Duodenal mucosa (tissue), 2 donors: ENCODE results near the gene IFT27.

Experiments
- H3K27ac ChIP-seq: one replicate; pipeline ENCODE4 v1.7.0; 2013; ENCODE audit warnings: low read depth, low read length
- H3K27me3 ChIP-seq, 2 donors: one replicate each; pipeline ENCODE4 v1.7.0; 2013; ENCODE audit warnings: low read length in 2 of 2, control low read depth in 1 of 2; ENCODE audit not compliant: insufficient read depth in 2 of 2, control insufficient read depth in 1 of 2
- H3K36me3 ChIP-seq, 2 donors: one replicate each; pipeline ENCODE4 v1.7.0; 2013; ENCODE audit warnings: low read length in 2 of 2, control low read depth in 1 of 2; ENCODE audit not compliant: insufficient read depth in 2 of 2, control insufficient read depth in 1 of 2
- H3K4me1 ChIP-seq, 2 donors: one replicate each; pipeline ENCODE4 v1.7.0; 2013; ENCODE audit warnings: low read length in 2 of 2, control low read depth in 1 of 2; ENCODE audit not compliant: insufficient read depth in 2 of 2, control insufficient read depth in 1 of 2
- H3K4me3 ChIP-seq, 2 donors: one replicate each; pipeline ENCODE4 v1.7.0; 2013; ENCODE audit warnings: low read length in 2 of 2, low read depth in 1 of 2
- H3K9ac ChIP-seq, 2 donors: one replicate each; pipeline ENCODE4 v1.7.0; 2013; ENCODE audit warnings: low read length in 2 of 2, low read depth in 1 of 2
- H3K9me3 ChIP-seq, 2 donors: one replicate each; pipeline ENCODE4 v1.7.0; 2013; ENCODE audit warnings: low read length in 2 of 2, control low read depth in 1 of 2; ENCODE audit not compliant: control insufficient read depth in 1 of 2

The IFT27 gene

GRCh38 chr22:36746375-36746970 is 29.4 kb downstream of the IFT27 start:
- H3K4me3 ChIP-seq: no peak overlapping the region
- peaks cover 0 to 6% of the 10 kb centered on the region in 2 donors for H3K27me3 ChIP-seq
- no peaks in the 10 kb centered on the region for H3K36me3 ChIP-seq
- no peak overlapping the region for H3K9ac ChIP-seq
- no peaks in the 10 kb centered on the region for H3K9me3 ChIP-seq
- no peak overlapping the region for H3K27ac ChIP-seq
- no peaks in the 10 kb centered on the region for H3K4me1 ChIP-seq

GRCh38 chr22:36745301-36745995 is 30.5 kb downstream of the IFT27 start:
- no peak overlapping the region for H3K4me3 ChIP-seq
- H3K4me1 ChIP-seq: no peaks in the 10 kb centered on the region

GRCh38 chr22:36744791-36745190 is 31.1 kb downstream of the IFT27 start:
- H3K4me3 ChIP-seq: no peak overlapping the region
- no peaks in the 10 kb centered on the region for H3K9me3 ChIP-seq
- no peaks in the 10 kb centered on the region for H3K36me3 ChIP-seq
- H3K27ac ChIP-seq: no peak overlapping the region
- H3K27me3 ChIP-seq: peaks cover 0 to 6% of the 10 kb centered on the region in 2 donors
- H3K9ac ChIP-seq: no peak overlapping the region
- no peaks in the 10 kb centered on the region for H3K4me1 ChIP-seq

More at GRCh38 chr22:36745301-36745995, 30.5 kb downstream of the IFT27 start:
- Histone ChIP-seq H3K36me3 (no peaks in the 10 kb centered on the region), H3K9me3 (no peaks in the 10 kb centered on the region), H3K27me3 (peaks cover 0 to 6% of the 10 kb centered on the region in 2 donors), H3K27ac (no peak overlapping the region), H3K9ac (no peak overlapping the region)

GRCh38 chr22:36744413-36744765 is 31.5 kb downstream of the IFT27 start:
- no peaks in the 10 kb centered on the region for H3K9me3 ChIP-seq
- no peaks in the 10 kb centered on the region for H3K36me3 ChIP-seq
- no peaks in the 10 kb centered on the region for H3K4me1 ChIP-seq
- H3K9ac ChIP-seq: no peak overlapping the region
- peaks cover 0 to 6% of the 10 kb centered on the region in 2 donors for H3K27me3 ChIP-seq
- H3K4me3 ChIP-seq: no peak overlapping the region
- no peak overlapping the region for H3K27ac ChIP-seq

GRCh38 chr22:36743591-36744412 is 32.1 kb downstream of the IFT27 start:
- H3K27me3 ChIP-seq: peaks cover 0 to 6% of the 10 kb centered on the region in 2 donors
- no peak overlapping the region for H3K9ac ChIP-seq
- H3K27ac ChIP-seq: no peak overlapping the region
- H3K4me3 ChIP-seq: no peak overlapping the region
- H3K9me3 ChIP-seq: peaks cover 0 to 6% of the 10 kb centered on the region in 2 donors
- no peaks in the 10 kb centered on the region for H3K36me3 ChIP-seq
- no peaks in the 10 kb centered on the region for H3K4me1 ChIP-seq

GRCh38 chr22:36743011-36743410 is 32.9 kb downstream of the IFT27 start:
- Histone ChIP-seq H3K27me3 (peaks cover 0 to 6% of the 10 kb centered on the region in 2 donors), H3K36me3 (no peaks in the 10 kb centered on the region), H3K9ac (no peak overlapping the region), H3K9me3 (peaks cover 0 to 6% of the 10 kb centered on the region in 2 donors), H3K4me1 (peaks cover 0 to 5% of the 10 kb centered on the region in 2 donors), H3K27ac (no peak overlapping the region), H3K4me3 (no peak overlapping the region)

GRCh38 chr22:36741968-36742367 is 34.0 kb downstream of the IFT27 start:
- Histone ChIP-seq H3K36me3 (no peaks in the 10 kb centered on the region), H3K27me3 (peaks cover 0 to 6% of the 10 kb centered on the region in 2 donors), H3K27ac (no peak overlapping the region), H3K4me3 (no peak overlapping the region), H3K4me1 (peaks cover 4 to 15% of the 10 kb centered on the region in 2 donors), H3K9ac (no peak overlapping the region), H3K9me3 (peaks cover 0 to 6% of the 10 kb centered on the region in 2 donors)

- H3K27me3 ChIP-seq: peaks cover 0 to 6% of the 10 kb centered on the region in 2 donors
- H3K4me1 ChIP-seq: peaks cover 6 to 17% of the 10 kb centered on the region in 2 donors
- H3K9me3 ChIP-seq: peaks cover 0 to 6% of the 10 kb centered on the region in 2 donors
- no peak overlapping the region for H3K9ac ChIP-seq
- no peak overlapping the region for H3K4me3 ChIP-seq
- H3K36me3 ChIP-seq: no peaks in the 10 kb centered on the region
- no peak overlapping the region for H3K27ac ChIP-seq
Observed at GRCh38 chr22:36741204-36741793, 34.6 kb downstream of the IFT27 start.

- no peak overlapping the region for H3K4me3 ChIP-seq
- peaks cover 0 to 6% of the 10 kb centered on the region in 2 donors for H3K9me3 ChIP-seq
- no peaks in the 10 kb centered on the region for H3K36me3 ChIP-seq
- H3K27me3 ChIP-seq: peaks cover 0 to 6% of the 10 kb centered on the region in 2 donors
- peaks cover 6 to 17% of the 10 kb centered on the region in 2 donors for H3K4me1 ChIP-seq
- H3K9ac ChIP-seq: no peak overlapping the region
- H3K27ac ChIP-seq: no peak overlapping the region
Observed at GRCh38 chr22:36740716-36741115, 35.2 kb downstream of the IFT27 start.
